ENCODE data around the gene F2RL2.

GRCh38 chr5:76591366-76591765, 31.8 kb downstream of the F2RL2 start:
- TF ChIP-seq CTCF (conservative IDR thresholded peaks at IDR 0.05 in 1 of 2, IDR thresholded peaks at IDR 0.05 in 1 of 2; ENCODE audit: low read depth in 1 of 2, low read length in 2 of 2) (no peak), EZH2 (IDR thresholded peaks at IDR 0.05; ENCODE audit: low read length, missing control alignments) (no peak)

Measured in fibroblast of lung (primary cell).